MCF 10A (cell line): ENCODE results near the gene LIMA1. TPM values are rescaled to one million over a fixed set of nuclear protein-coding genes. Genes with fewer than 3 reads are reported as not detected.

ENCODE experiments used
- BruUV-seq: library from RNA; stranded (reverse); fragments of 400-500 nt; replicated peaks from 2 replicates; lab custom pipeline; 2021; lab: Mats Ljungman, UMichigan
- CTCF ChIA-PET: fragments of 300-600 bp; sonication (Branson Sonifier 250); formaldehyde crosslinking; extraction: SDS; loops from one replicate; lab custom pipeline; 2021; ENCODE audit warnings: antibody characterized with exemption, inconsistent platforms; lab: Yijun Ruan, JAX
- POLR2A ChIA-PET: fragments of 300-600, 350-650 bp; sonication (Branson Sonifier 250); formaldehyde crosslinking; extraction: SDS; loops from one replicate; lab custom pipeline; 2020; ENCODE audit warnings: antibody characterized with exemption, inconsistent platforms; lab: Yijun Ruan, JAX
- DNase-seq: peaks from one replicate; pipeline ENCODE4 v3.0.0-alpha.2; 2018; ENCODE audit not compliant: unreplicated experiment
- H3K27ac Mint-ChIP-seq: one replicate; pipeline ENCODE4 v1.8.0; 2022; ENCODE audit warnings: mild to moderate bottlenecking, low read depth, mixed read lengths; ENCODE audit not compliant: unreplicated experiment
- H3K27me3 Mint-ChIP-seq: one replicate; pipeline ENCODE4 v1.8.0; 2022; ENCODE audit warnings: mixed read lengths; ENCODE audit not compliant: insufficient read depth, unreplicated experiment
- H3K36me3 Mint-ChIP-seq: one replicate; pipeline ENCODE4 v1.8.0; 2022; ENCODE audit warnings: mild to moderate bottlenecking, moderate library complexity, mixed read lengths; ENCODE audit not compliant: insufficient read depth, unreplicated experiment
- H3K4me1 Mint-ChIP-seq: one replicate; pipeline ENCODE4 v1.8.0; 2022; ENCODE audit warnings: mixed read lengths; ENCODE audit not compliant: insufficient read depth, unreplicated experiment
- H3K4me3 Mint-ChIP-seq: one replicate; pipeline ENCODE4 v1.8.0; 2022; ENCODE audit warnings: mild to moderate bottlenecking, moderate library complexity, mixed read lengths; ENCODE audit not compliant: unreplicated experiment
- H3K9me3 Mint-ChIP-seq: one replicate; pipeline ENCODE4 v1.8.0; 2022; ENCODE audit warnings: mixed read lengths; ENCODE audit not compliant: unreplicated experiment
- intact Hi-C: fragments of 100-400 bp; cut with micrococcal nuclease; formaldehyde crosslinking; loops from 2 replicates; pipeline ENCODE4 v1.14.1; 2022
- total RNA-seq: library from RNA; stranded (reverse); gene quantifications from 2 replicates; pipeline ENCODE4 v1.2.3, GENCODE V29; 2022
- TF ChIP-seq, protein P1 (sequence below): fragments of 200-600 bp; IDR thresholded peaks from one replicate; pipeline ENCODE4 v1.8.0; 2022; ENCODE audit warnings: antibody characterized with exemption, mild to moderate bottlenecking; ENCODE audit not compliant: unreplicated experiment

LIMA1 gene
- total RNA-seq, 1 experiment from 2014 or later = 86.0 TPM

DNA sequence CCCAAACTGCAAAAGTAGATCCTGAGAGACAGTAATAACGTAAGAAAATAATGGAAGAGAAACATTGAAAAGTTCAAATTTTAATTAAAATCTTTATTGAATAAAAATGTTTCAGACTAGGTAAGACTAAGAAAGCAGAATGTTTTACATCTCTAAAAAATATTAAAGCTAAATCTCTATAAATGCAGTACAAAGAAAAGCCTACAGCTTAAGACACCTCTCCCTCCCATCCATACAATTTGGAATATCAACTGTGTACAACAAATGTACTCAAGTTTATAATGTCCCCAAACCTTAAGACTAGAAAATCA lies 107.6 kb downstream of the LIMA1 start:
- CTCF ChIA-PET = interaction anchor here (0.6 to 4.0 kb wide), 31 partner anchors 9 to 215 kb away, joined by 3 to 34 read pairs (median 4); partner anchors contain the start of genes CERS5 and COX14
- POLR2A ChIA-PET = interaction anchor here (0.6 to 1.9 kb wide), 8 partner anchors 9 to 137 kb away, joined by 3 to 12 read pairs (median 4); partner anchors contain the start of genes COX14 and SMARCD1
- H3K27ac Mint-ChIP-seq = no peak overlapping the region
- no peak overlapping the region for H3K4me3 Mint-ChIP-seq
- H3K4me1 Mint-ChIP-seq = no peaks in the 10 kb centered on the region
- intact Hi-C loops = loop anchor here (1.0 to 10.0 kb wide), 3 partner anchors 43 to 211 kb away; partner anchors contain the start of gene AQP5
- H3K36me3 Mint-ChIP-seq = peaks cover 43% of the 10 kb centered on the region
- BruUV-seq = no TSS peak
- no peak for DNase-seq
- no peaks in the 10 kb centered on the region for H3K9me3 Mint-ChIP-seq
- TF ChIP-seq, protein P1, sequence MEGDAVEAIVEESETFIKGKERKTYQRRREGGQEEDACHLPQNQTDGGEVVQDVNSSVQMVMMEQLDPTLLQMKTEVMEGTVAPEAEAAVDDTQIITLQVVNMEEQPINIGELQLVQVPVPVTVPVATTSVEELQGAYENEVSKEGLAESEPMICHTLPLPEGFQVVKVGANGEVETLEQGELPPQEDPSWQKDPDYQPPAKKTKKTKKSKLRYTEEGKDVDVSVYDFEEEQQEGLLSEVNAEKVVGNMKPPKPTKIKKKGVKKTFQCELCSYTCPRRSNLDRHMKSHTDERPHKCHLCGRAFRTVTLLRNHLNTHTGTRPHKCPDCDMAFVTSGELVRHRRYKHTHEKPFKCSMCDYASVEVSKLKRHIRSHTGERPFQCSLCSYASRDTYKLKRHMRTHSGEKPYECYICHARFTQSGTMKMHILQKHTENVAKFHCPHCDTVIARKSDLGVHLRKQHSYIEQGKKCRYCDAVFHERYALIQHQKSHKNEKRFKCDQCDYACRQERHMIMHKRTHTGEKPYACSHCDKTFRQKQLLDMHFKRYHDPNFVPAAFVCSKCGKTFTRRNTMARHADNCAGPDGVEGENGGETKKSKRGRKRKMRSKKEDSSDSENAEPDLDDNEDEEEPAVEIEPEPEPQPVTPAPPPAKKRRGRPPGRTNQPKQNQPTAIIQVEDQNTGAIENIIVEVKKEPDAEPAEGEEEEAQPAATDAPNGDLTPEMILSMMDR = no peak
- H3K27me3 Mint-ChIP-seq = no peaks in the 10 kb centered on the region

DNA sequence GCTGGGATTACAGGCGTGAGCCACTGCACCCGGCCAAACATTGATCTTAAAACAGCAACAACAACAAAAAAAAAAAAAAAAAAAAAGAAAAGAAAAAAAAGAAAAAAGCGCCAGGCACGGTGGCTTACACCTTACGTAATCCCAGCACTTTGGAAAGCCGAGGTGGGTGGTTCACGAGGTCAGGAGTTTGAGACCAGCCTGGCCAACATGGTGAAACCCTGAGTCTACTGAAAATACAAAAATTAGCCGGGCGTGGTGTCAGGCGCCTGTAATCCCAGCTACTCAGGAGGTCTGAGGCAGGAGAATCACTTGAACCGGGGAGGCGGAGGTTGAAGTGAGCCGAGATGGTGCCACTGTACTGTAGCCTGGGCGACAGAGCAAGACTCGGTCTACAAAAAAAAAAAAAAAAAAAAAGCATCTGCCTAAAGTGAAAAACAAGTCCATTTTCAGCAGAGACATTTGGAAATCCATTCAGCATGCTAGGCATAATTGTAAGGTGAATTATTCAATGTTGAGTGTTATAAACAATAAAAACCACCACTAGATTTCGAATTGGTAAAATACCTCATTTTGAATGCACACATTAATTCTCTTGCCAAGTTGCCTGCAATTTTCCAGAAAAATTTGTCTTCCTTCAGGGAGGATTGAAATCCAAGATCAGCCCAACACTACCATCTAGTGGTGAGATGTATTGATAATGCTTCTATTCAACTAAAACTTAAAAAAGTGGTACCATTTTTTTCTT lies 108.2 kb downstream of the LIMA1 start:
- Mint-ChIP-seq H3K9me3 (no peaks in the 10 kb centered on the region), H3K27ac (no peak overlapping the region), H3K27me3 (no peaks in the 10 kb centered on the region), H3K36me3 (peaks cover 40% of the 10 kb centered on the region), H3K4me3 (no peak overlapping the region), H3K4me1 (no peaks in the 10 kb centered on the region)
- TF ChIP-seq, protein P1 = peak; percentile 64
- ChIA-PET POLR2A (interaction anchor here (0.7 to 1.9 kb wide), 6 partner anchors 9 to 90 kb away, joined by 3 to 12 read pairs (median 6); partner anchors contain the start of genes COX14 and SMARCD1), CTCF (interaction anchor here (0.6 to 4.9 kb wide), 29 partner anchors 10 to 291 kb away, joined by 3 to 34 read pairs (median 3); partner anchors contain the start of gene COX14)
- DNase-seq = peak; percentile 81
- no TSS peak for BruUV-seq
- intact Hi-C loops = loop anchor here (1.0 to 10.0 kb wide), 3 partner anchors 43 to 210 kb away; partner anchors contain the start of gene AQP5

DNA sequence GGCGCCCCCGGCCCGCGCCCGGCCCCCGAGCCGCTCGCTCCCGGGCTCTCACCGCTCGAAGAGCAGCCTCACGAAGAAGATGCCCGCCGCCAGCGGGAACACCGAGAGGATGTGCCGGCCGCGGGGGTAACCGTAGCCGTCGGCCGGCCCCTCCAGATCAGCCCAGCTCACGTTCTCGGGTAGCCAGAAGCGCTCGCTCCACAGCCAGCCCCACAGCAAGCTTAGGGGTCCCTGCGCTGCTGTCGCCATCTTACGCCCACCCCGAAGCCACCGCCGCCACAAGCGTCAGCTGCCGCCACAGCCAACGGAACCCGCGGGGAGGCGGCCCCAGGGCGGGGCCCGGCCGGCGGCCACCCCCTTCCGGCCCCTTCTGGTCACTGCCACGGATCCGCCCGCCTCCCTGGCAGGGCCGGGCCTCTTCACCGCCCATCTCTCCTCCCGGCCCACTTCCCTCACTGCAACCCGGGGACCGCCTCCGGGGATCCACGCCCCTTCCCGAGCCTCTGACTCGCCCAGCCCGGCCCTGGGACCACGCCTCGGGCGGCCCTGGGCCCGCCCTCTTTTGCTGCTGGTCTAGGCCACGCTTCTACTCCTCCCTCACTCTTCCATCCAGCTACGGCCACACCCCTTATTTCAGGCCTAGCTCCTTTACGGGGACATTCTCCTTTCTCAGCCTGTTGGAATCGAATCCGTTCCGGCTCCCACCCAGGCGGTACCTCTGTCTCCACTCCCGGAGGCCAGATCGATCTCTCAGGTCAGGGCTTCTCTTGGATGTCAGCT lies 116.1 kb downstream of the LIMA1 start, which contains the start of gene CERS5:
Gene CERS5, minus strand, starts transcription at position 321 of the 780 bp plus-strand sequence. Its CDS starts 72 bp downstream, at position 249.
- H3K4me3 Mint-ChIP-seq = peak within 1 kb of the TSS; percentile 79
- TF ChIP-seq, protein P1 = peak; percentile 9
- ChIA-PET POLR2A (interaction anchor here (0.6 to 3.0 kb wide), 26 partner anchors 8 to 1036 kb away, joined by 3 to 56 read pairs (median 4); partner anchors contain the start of genes COX14, LIMA1, SMARCD1 and TUBA1B), CTCF (interaction anchor here (0.5 to 2.2 kb wide), 15 partner anchors 9 to 1043 kb away, joined by 3 to 11 read pairs (median 4); partner anchors contain the start of genes COX14 and SMARCD1)
- peaks cover 12% of the 10 kb centered on the region for H3K4me1 Mint-ChIP-seq
- H3K27me3 Mint-ChIP-seq = no peaks in the 10 kb centered on the region
- intact Hi-C loops = loop anchor here (2.0 kb wide), 1 partner anchor 54 kb away; the partner anchor contains the start of gene COX14
- no peaks in the 10 kb centered on the region for H3K9me3 Mint-ChIP-seq
- peak; percentile 99 for DNase-seq
- H3K27ac Mint-ChIP-seq = peak within 1 kb of the TSS; percentile 79
- BruUV-seq = no TSS peak
- H3K36me3 Mint-ChIP-seq = no peaks in the 10 kb centered on the region
